OCI-LY3 (cell line): ENCODE data around the gene BANF2.

Experiments used
- H2AFZ ChIP-seq: fragments of 200-600, 300-600 bp; shearing (Covaris generic); 2 replicates; pipeline ENCODE4 v1.6.0; 2014; ENCODE audit warnings: antibody characterized with exemption, low read depth, low read length
- H3K27ac ChIP-seq: fragments of 200-600, 300-600 bp; sonication (generic); 2 replicates; pipeline ENCODE4 v1.5.1; 2014; ENCODE audit warnings: mild to moderate bottlenecking, low read length, moderate library complexity, mixed read lengths
- H3K27me3 ChIP-seq: fragments of 200-600, 300-600 bp; sonication (generic); 2 replicates; pipeline ENCODE4 v1.6.1; 2014; ENCODE audit warnings: low read depth, low read length, mixed read lengths
- H3K36me3 ChIP-seq: fragments of 200-600, 300-600 bp; sonication (generic); replicated peaks from 2 replicates; pipeline ENCODE3; 2014; ENCODE audit warnings: low read depth, low read length, mixed read lengths
- H3K4me1 ChIP-seq: fragments of 300-600, 200-600 bp; sonication (generic); 2 replicates; pipeline ENCODE4 v1.6.1; 2014; ENCODE audit warnings: low read length, mixed read lengths
- H3K4me2 ChIP-seq: fragments of 200-600, 300-600 bp; sonication (generic); 2 replicates; pipeline ENCODE4 v1.6.1; 2014; ENCODE audit warnings: low read length, mixed read lengths
- H3K4me3 ChIP-seq: fragments of 300-600, 200-600 bp; sonication (generic); 2 replicates; pipeline ENCODE4 v1.5.1; 2014; ENCODE audit warnings: antibody characterized with exemption, mild to moderate bottlenecking, low read length, moderate library complexity
- H3K79me2 ChIP-seq: fragments of 300-600, 200-600 bp; shearing (Covaris generic); 2 replicates; pipeline ENCODE4 v1.6.1; 2014; ENCODE audit warnings: mild to moderate bottlenecking, low read length, mixed read lengths
- H3K9ac ChIP-seq: fragments of 300-600, 200-600 bp; shearing (Covaris generic); 2 replicates; pipeline ENCODE4 v1.6.0; 2014; ENCODE audit warnings: mild to moderate bottlenecking, low read length, moderate library complexity
- H3K9me3 ChIP-seq: fragments of 200-600, 300-600 bp; shearing (Covaris generic); 2 replicates; pipeline ENCODE4 v1.6.1; 2014; ENCODE audit warnings: low read length, mixed read lengths; ENCODE audit not compliant: insufficient read depth
- H4K20me1 ChIP-seq: fragments of 200-600, 300-600 bp; sonication (generic); 2 replicates; pipeline ENCODE4 v1.6.1; 2016; ENCODE audit warnings: low read length, mixed read lengths; ENCODE audit not compliant: insufficient read depth
- CTCF ChIP-seq: fragments of 200-600, 300-600 bp; sonication (generic); IDR thresholded peaks from 2 replicates; pipeline ENCODE4 v1.5.1; 2014; ENCODE audit warnings: antibody characterized with exemption, low read length, low read depth
- EZH2phosphoT487 ChIP-seq: fragments of 200-600 bp; shearing (Covaris generic); IDR thresholded peaks from 2 replicates; pipeline ENCODE4 v1.6.1; 2018; ENCODE audit warnings: antibody characterized with exemption, mixed run types, low read depth

The BANF2 gene

GRCh38 chr20:17722493-17723300, 22.9 kb downstream of the BANF2 start:
- H3K27me3 ChIP-seq, result peaks cover 46% of the 10 kb centered on the region
- no peak overlapping the region for H3K4me3 ChIP-seq
- H3K27ac ChIP-seq, result no peak overlapping the region
- H3K36me3 ChIP-seq, result no peaks in the 10 kb centered on the region
- TF ChIP-seq EZH2phosphoT487 (no peak), CTCF (no peak)
- H4K20me1 ChIP-seq, result no peaks in the 10 kb centered on the region
- H2AFZ ChIP-seq, result no peak overlapping the region
- H3K79me2 ChIP-seq, result no peaks in the 10 kb centered on the region
- H3K9ac ChIP-seq, result no peak overlapping the region
- no peaks in the 10 kb centered on the region for H3K4me1 ChIP-seq
- no peak overlapping the region for H3K4me2 ChIP-seq
- H3K9me3 ChIP-seq, result no peaks in the 10 kb centered on the region

GRCh38 chr20:17723301-17723691, 23.5 kb downstream of the BANF2 start:
- no peaks in the 10 kb centered on the region for H3K36me3 ChIP-seq
- no peaks in the 10 kb centered on the region for H4K20me1 ChIP-seq
- H2AFZ ChIP-seq, result no peak overlapping the region
- H3K27me3 ChIP-seq, result peaks cover 46% of the 10 kb centered on the region
- TF ChIP-seq EZH2phosphoT487, result no peak
- TF ChIP-seq CTCF, result no peak
- H3K4me1 ChIP-seq, result no peaks in the 10 kb centered on the region
- no peaks in the 10 kb centered on the region for H3K9me3 ChIP-seq
- no peak overlapping the region for H3K4me2 ChIP-seq
- no peak overlapping the region for H3K27ac ChIP-seq
- no peak overlapping the region for H3K4me3 ChIP-seq
- H3K9ac ChIP-seq, result no peak overlapping the region
- no peaks in the 10 kb centered on the region for H3K79me2 ChIP-seq

GRCh38 chr20:17725094-17725835, 25.5 kb downstream of the BANF2 start:
- no peak overlapping the region for H3K9ac ChIP-seq
- H3K79me2 ChIP-seq, result no peaks in the 10 kb centered on the region
- H3K4me3 ChIP-seq, result no peak overlapping the region
- TF ChIP-seq CTCF (no peak), EZH2phosphoT487 (no peak)
- H3K27me3 ChIP-seq, result peaks cover 53% of the 10 kb centered on the region
- H3K4me1 ChIP-seq, result no peaks in the 10 kb centered on the region
- no peak overlapping the region for H3K4me2 ChIP-seq
- H3K9me3 ChIP-seq, result no peaks in the 10 kb centered on the region
- H3K36me3 ChIP-seq, result no peaks in the 10 kb centered on the region
- H2AFZ ChIP-seq, result no peak overlapping the region
- H4K20me1 ChIP-seq, result no peaks in the 10 kb centered on the region
- H3K27ac ChIP-seq, result no peak overlapping the region

- Histone ChIP-seq H3K9ac (no peak overlapping the region), H3K4me2 (no peak overlapping the region), H3K27me3 (peaks cover 53% of the 10 kb centered on the region), H3K79me2 (no peaks in the 10 kb centered on the region), H4K20me1 (no peaks in the 10 kb centered on the region), H3K4me3 (no peak overlapping the region), H3K36me3 (no peaks in the 10 kb centered on the region), H3K27ac (no peak overlapping the region), H2AFZ (no peak overlapping the region), H3K9me3 (no peaks in the 10 kb centered on the region), H3K4me1 (no peaks in the 10 kb centered on the region)
- TF ChIP-seq EZH2phosphoT487 (no peak), CTCF (no peak)
These were observed 27.1 kb downstream of the BANF2 start for GRCh38 chr20:17726902-17727301.
